Smooth muscle cell (in vitro differentiated cells): Measurements from ENCODE around the gene GGNBP2. TPM values are rescaled to one million over a fixed set of nuclear protein-coding genes. Genes with fewer than 3 reads are reported as not detected.

Experiments
- DNase-seq: peaks from one replicate; lab custom pipeline; 2025; ENCODE audit not compliant: unreplicated experiment; lab: John Stamatoyannopoulos, UW
- H2AFZ ChIP-seq: fragments of 200-600 bp; sonication (generic); 2 replicates; pipeline ENCODE4 v1.6.0; 2016; ENCODE audit warnings: antibody characterized with exemption, low read depth, mild to moderate bottlenecking
- H3F3A ChIP-seq: fragments of 200-600 bp; sonication (generic); 2 replicates; pipeline ENCODE4 v1.6.0; 2017; ENCODE audit warnings: antibody characterized with exemption, low read depth
- H3K27ac ChIP-seq: fragments of 200-600 bp; sonication (generic); 2 replicates; pipeline ENCODE4 v1.5.1; 2016; ENCODE audit warnings: low read depth, mild to moderate bottlenecking
- H3K27me3 ChIP-seq: fragments of 200-600 bp; sonication (generic); 2 replicates; pipeline ENCODE4 v1.6.1; 2016; ENCODE audit warnings: low read depth, mild to moderate bottlenecking
- H3K36me3 ChIP-seq: fragments of 200-600 bp; sonication (generic); 2 replicates; pipeline ENCODE4 v1.5.1; 2016; ENCODE audit warnings: low read depth
- H3K4me1 ChIP-seq: fragments of 200-600 bp; sonication (generic); 2 replicates; pipeline ENCODE4 v1.5.1; 2016; ENCODE audit warnings: low read depth
- H3K4me2 ChIP-seq: fragments of 200-600 bp; sonication (generic); 2 replicates; pipeline ENCODE4 v1.6.0; 2016; ENCODE audit warnings: mild to moderate bottlenecking
- H3K4me3 ChIP-seq: fragments of 200-600 bp; sonication (generic); 2 replicates; pipeline ENCODE4 v1.5.1; 2016; ENCODE audit warnings: mild to moderate bottlenecking
- H3K79me2 ChIP-seq: fragments of 200-600 bp; sonication (generic); 2 replicates; pipeline ENCODE4 v1.6.0; 2016; ENCODE audit warnings: low read depth, mild to moderate bottlenecking
- H3K9ac ChIP-seq: fragments of 200-600 bp; sonication (generic); 2 replicates; pipeline ENCODE4 v1.6.0; 2016; ENCODE audit warnings: low read depth
- H3K9me3 ChIP-seq: fragments of 200-600 bp; sonication (generic); replicated peaks from 2 replicates; pipeline ENCODE4 v1.5.1; 2016; ENCODE audit warnings: low read depth
- H4K20me1 ChIP-seq: fragments of 200-600 bp; sonication (generic); 2 replicates; pipeline ENCODE4 v1.6.0; 2016; ENCODE audit warnings: low read depth
- CTCF ChIP-seq: fragments of 200-600 bp; sonication (generic); IDR thresholded peaks from 2 replicates; pipeline ENCODE4 v1.5.1; 2017; ENCODE audit warnings: borderline replicate concordance, mild to moderate bottlenecking, antibody characterized with exemption; ENCODE audit not compliant: insufficient read depth, poor library complexity, severe bottlenecking
- WGBS: methylation state at CpG from one replicate; pipeline ENCODE4 v1.1.7; 2016; ENCODE audit warnings: low lambda C conversion rate; 5-methylcytosine and 5-hydroxymethylcytosine counted together
- polyA plus RNA-seq: library from polyadenylated mRNA; unstranded; fragments of >200 nt; fragmentation: Nextera tagmentation; extraction: Ambion mirVana; gene quantifications from 2 replicates; pipeline ENCODE4 v1.2.1, GENCODE V29; 2016
- total RNA-seq: library from RNA; depleted of rRNA; stranded (reverse); fragments of >200 nt; gene quantifications from 2 replicates; pipeline ENCODE4 v1.2.3, GENCODE V29; 2014

Gene GGNBP2
- total and polyA plus RNA-seq, 2 experiments from 2014 or later, result 54.4 to 56.6 TPM

GRCh38 chr17:36616061-36617029, 71.6 kb downstream of the GGNBP2 start:
- 88% methylated on average over 16 of the region's 16 CpGs for WGBS
- no peaks in the 10 kb centered on the region for H3K9me3 ChIP-seq

GRCh38 chr17:36617773-36618172, 73.1 kb downstream of the GGNBP2 start:
- H3F3A ChIP-seq, result no peaks in the 10 kb centered on the region
- H3K4me1 ChIP-seq, result no peaks in the 10 kb centered on the region
- no peaks in the 10 kb centered on the region for H3K9me3 ChIP-seq
- no peak for DNase-seq
- H3K36me3 ChIP-seq, result no peaks in the 10 kb centered on the region
- no peak overlapping the region for H3K9ac ChIP-seq
- H3K27me3 ChIP-seq, result no peaks in the 10 kb centered on the region
- no peak overlapping the region for H3K4me3 ChIP-seq
- H3K79me2 ChIP-seq, result no peaks in the 10 kb centered on the region
- no peak for TF ChIP-seq CTCF
- H2AFZ ChIP-seq, result no peak overlapping the region
- H3K4me2 ChIP-seq, result no peak overlapping the region
- 90% methylated on average over 7 of the region's 7 CpGs for WGBS
- no peaks in the 10 kb centered on the region for H4K20me1 ChIP-seq
- H3K27ac ChIP-seq, result no peak overlapping the region

More at GRCh38 chr17:36616061-36617029, 71.6 kb downstream of the GGNBP2 start:
- H3K36me3 ChIP-seq, result no peaks in the 10 kb centered on the region
- DNase-seq, result no peak
- no peak overlapping the region for H3K27ac ChIP-seq
- no peak overlapping the region for H2AFZ ChIP-seq
- H3K4me3 ChIP-seq, result no peak overlapping the region
- no peaks in the 10 kb centered on the region for H3K4me1 ChIP-seq
- TF ChIP-seq CTCF, result no peak
- H3K27me3 ChIP-seq, result no peaks in the 10 kb centered on the region
- no peak overlapping the region for H3K4me2 ChIP-seq
- H4K20me1 ChIP-seq, result no peaks in the 10 kb centered on the region
- no peaks in the 10 kb centered on the region for H3K79me2 ChIP-seq
- no peaks in the 10 kb centered on the region for H3F3A ChIP-seq
- no peak overlapping the region for H3K9ac ChIP-seq

GRCh38 chr17:36623281-36623680, 78.6 kb downstream of the GGNBP2 start:
- no peaks in the 10 kb centered on the region for H3K36me3 ChIP-seq
- H4K20me1 ChIP-seq, result no peaks in the 10 kb centered on the region
- H3K4me2 ChIP-seq, result no peak overlapping the region
- WGBS, result 90% methylated on average over 3 of the region's 3 CpGs
- H3F3A ChIP-seq, result no peaks in the 10 kb centered on the region
- no peak for DNase-seq
- no peaks in the 10 kb centered on the region for H3K27me3 ChIP-seq
- TF ChIP-seq CTCF, result no peak
- no peaks in the 10 kb centered on the region for H3K79me2 ChIP-seq
- H3K4me1 ChIP-seq, result no peaks in the 10 kb centered on the region
- no peak overlapping the region for H3K9ac ChIP-seq
- no peak overlapping the region for H2AFZ ChIP-seq
- H3K4me3 ChIP-seq, result no peak overlapping the region
- no peaks in the 10 kb centered on the region for H3K9me3 ChIP-seq
- no peak overlapping the region for H3K27ac ChIP-seq
